ENCODE measurements around the gene AGAP2. TPM values are rescaled to one million over a fixed set of nuclear protein-coding genes. Genes with fewer than 3 reads are reported as not detected.

The AGAP2 gene
- total and polyA plus RNA-seq, 2 of the 13 experiments (the other 11 are each of a cell fraction or from before 2014, with no cell fraction given), result 0.38 to 0.45 TPM

GRCh38 chr12:57744194-57744776, 5.7 kb upstream of the AGAP2 start (continued):
- TF ChIP-seq ARNTL (CRISPR knock-in tag; IDR thresholded peaks at IDR 0.05), result no peak
- 0 out of 2 replicates have a peak, but pooled peaks have one; percentile 13 for TF ChIP-seq ZNF674 (CRISPR knock-in tag; IDR thresholded peaks at IDR 0.05; ENCODE audit: low read depth)
- no peak for TF ChIP-seq ZNF740 (CRISPR knock-in tag; IDR thresholded peaks at IDR 0.05)
- TF ChIP-seq SIX4 (CRISPR knock-in tag; IDR thresholded peaks at IDR 0.05), result no peak
- no peak for TF ChIP-seq DMTF1 (CRISPR knock-in tag; IDR thresholded peaks at IDR 0.05)
- no peak for TF ChIP-seq SNAPC4 (CRISPR knock-in tag; IDR thresholded peaks at IDR 0.05)
- TF ChIP-seq ZNF263 (CRISPR knock-in tag; IDR thresholded peaks at IDR 0.05), result no peak
- no peak for TF ChIP-seq YY1 (IDR thresholded peaks at IDR 0.05; ENCODE audit: insufficient read depth, insufficient replicate concordance, low read depth, low read length)
- no peak for TF ChIP-seq ZNF777 (CRISPR knock-in tag; IDR thresholded peaks at IDR 0.05)
- TF ChIP-seq ZBTB14 (CRISPR knock-in tag; IDR thresholded peaks at IDR 0.05), result no peak
- no peak for TF ChIP-seq SRF (IDR thresholded peaks at IDR 0.05; ENCODE audit: low read depth, low read length)
- no peak for TF ChIP-seq ZNF337 (CRISPR knock-in tag; IDR thresholded peaks at IDR 0.05; ENCODE audit: borderline replicate concordance, low read depth)
- TF ChIP-seq WIZ (CRISPR knock-in tag; IDR thresholded peaks at IDR 0.05), result 0 out of 2 replicates have a peak, but pooled peaks have one; percentile 19
- TF ChIP-seq ZNF598 (CRISPR knock-in tag; IDR thresholded peaks at IDR 0.05; ENCODE audit: borderline replicate concordance), result no peak
- no peak for TF ChIP-seq ZNF557 (CRISPR knock-in tag; IDR thresholded peaks at IDR 0.05)
